Stomach (tissue), 9 donors: Measurements from ENCODE around the gene CTBP1. TPM values are rescaled to one million over a fixed set of nuclear protein-coding genes. Genes with fewer than 3 reads are reported as not detected.

ENCODE experiments used
- DNase-seq, 2 donors: peaks; one replicate each; pipeline versions ENCODE4 v3.0.0 to v3.0.0-alpha.2; 2013 to 2019
- H3K27ac ChIP-seq, 5 donors: fragments of 200-600 bp in 4 of 5; sonication (generic) in 4 of 5; one replicate each; pipeline ENCODE4 v1.5.1; 2013 to 2019; ENCODE audit warnings: mild to moderate bottlenecking in 1 of 5, moderate library complexity in 1 of 5
- H3K27me3 ChIP-seq, 3 donors: fragments of 200-600 bp; sonication (generic); one replicate each; pipeline ENCODE4 v1.5.1; 2017 to 2019; ENCODE audit warnings: mixed run types in 1 of 3
- H3K36me3 ChIP-seq, 4 donors: fragments of 200-600 bp; sonication (generic); 1 replicate in 3 of 4; 2 replicates in 1 of 4; pipeline ENCODE4 v1.5.1; 2016 to 2019
- H3K4me1 ChIP-seq, 4 donors: fragments of 200-600 bp; sonication (generic); one replicate each; pipeline ENCODE4 v1.5.1; 2016 to 2019
- H3K4me3 ChIP-seq, 4 donors: fragments of 200-600 bp; sonication (generic) in 3 of 4; one replicate each; pipeline ENCODE4 v1.5.1; 2016 to 2019; ENCODE audit warnings: mild to moderate bottlenecking in 1 of 4
- H3K9me3 ChIP-seq, 4 donors: fragments of 200-600 bp; sonication (generic); one replicate each; pipeline ENCODE4 v1.5.1; 2016 to 2019
- EP300 ChIP-seq: sonication (generic); formaldehyde crosslinking; IDR thresholded peaks from one replicate; pipeline ENCODE4 v1.6.1; 2017; ENCODE audit warnings: antibody characterized with exemption
- POLR2A ChIP-seq, 4 donors: fragments of 450-650 bp; IDR thresholded peaks; one replicate each; pipeline ENCODE4 v1.6.1; 2016; ENCODE audit warnings: antibody characterized with exemption in 4 of 4, control low read depth in 2 of 4, mild to moderate bottlenecking in 1 of 4, moderate library complexity in 1 of 4
- POLR2AphosphoS5 ChIP-seq, 3 donors: sonication (generic); formaldehyde crosslinking; IDR thresholded peaks; one replicate each; pipeline ENCODE4 v1.6.1; 2016; ENCODE audit warnings: antibody characterized with exemption in 3 of 3
- WGBS, 5 donors: extraction: QIAGEN DNeasy Blood & Tissue Kit in 3 of 5; methylation state at CpG; one replicate each; pipeline versions ENCODE4 v1.1.5 to v1.1.7; 2013 to 2018; 5-methylcytosine and 5-hydroxymethylcytosine counted together
- intact Hi-C: fragments of 100-400 bp; cut with DNase I; formaldehyde crosslinking; loops from one replicate; pipeline ENCODE4 v1.15.1; 2023; ENCODE audit warnings: low total_unique reads
- polyA plus RNA-seq, 3 donors: library from polyadenylated mRNA; stranded (reverse); fragments of 200-250 nt; gene quantifications; one replicate each; pipeline ENCODE4 v1.2.3, GENCODE V29; 2013
- total RNA-seq, 5 donors: library from RNA; depleted of rRNA; stranded (reverse); fragments of >200 nt; gene quantifications; one replicate each; pipeline versions ENCODE4 v1.1.0 to v1.2.3, GENCODE V29; 2014 to 2016
- TF ChIP-seq, protein P1 (sequence below), 7 experiments: fragments of 450-650 bp in 4 of 7; fragments of 200-600 bp in 3 of 7; sonication (generic) in 3 of 7; IDR thresholded peaks; one replicate each; pipeline ENCODE4 v1.5.1; 2016 to 2019; ENCODE audit warnings: antibody characterized with exemption in 7 of 7, control low read depth in 2 of 7, mild to moderate bottlenecking in 1 of 7
- donor health status: healthy with polysubstance abuse.
- donor health status: Bipolar disorder and iron deficiency.
- donor health status: healthy.

The CTBP1 gene
- total and polyA plus RNA-seq, 8 donors: 72.7 to 415 (median 95.1) TPM

DNA sequence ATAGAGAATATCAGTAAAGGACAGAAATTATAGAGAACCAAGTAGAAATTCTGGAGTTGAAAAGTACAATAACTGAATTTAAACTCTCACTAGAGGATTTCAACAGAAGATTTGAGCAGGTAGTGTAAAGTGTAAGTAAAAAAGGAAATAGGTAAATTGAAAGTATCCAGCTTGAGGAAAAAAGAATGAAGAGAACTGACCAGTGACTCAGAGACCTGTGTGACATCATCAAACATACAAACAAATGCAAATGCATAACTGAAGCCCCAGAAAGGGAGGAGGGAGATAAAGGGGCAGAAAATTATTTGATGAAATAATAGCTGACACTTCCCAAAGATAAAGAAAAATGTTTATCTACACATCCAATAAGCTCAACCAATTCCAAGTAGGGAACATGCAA lies 68.3 kb downstream of the CTBP1 start:
- Histone ChIP-seq H3K9me3 (peaks cover 0 to 5% (median 0%) of the 10 kb centered on the region in 4 donors), H3K4me1 (peaks cover 5 to 37% (median 27%) of the 10 kb centered on the region in 4 donors), H3K36me3 (no peaks in the 10 kb centered on the region), H3K4me3 (no peak overlapping the region), H3K27ac (no peak overlapping the region), H3K27me3 (peaks cover 0 to 2% (median 0%) of the 10 kb centered on the region in 3 donors)
- intact Hi-C loops: no loop called here
- DNase-seq: no peak
- no peak for TF ChIP-seq POLR2AphosphoS5 (IDR thresholded peaks at IDR 0.05)

DNA sequence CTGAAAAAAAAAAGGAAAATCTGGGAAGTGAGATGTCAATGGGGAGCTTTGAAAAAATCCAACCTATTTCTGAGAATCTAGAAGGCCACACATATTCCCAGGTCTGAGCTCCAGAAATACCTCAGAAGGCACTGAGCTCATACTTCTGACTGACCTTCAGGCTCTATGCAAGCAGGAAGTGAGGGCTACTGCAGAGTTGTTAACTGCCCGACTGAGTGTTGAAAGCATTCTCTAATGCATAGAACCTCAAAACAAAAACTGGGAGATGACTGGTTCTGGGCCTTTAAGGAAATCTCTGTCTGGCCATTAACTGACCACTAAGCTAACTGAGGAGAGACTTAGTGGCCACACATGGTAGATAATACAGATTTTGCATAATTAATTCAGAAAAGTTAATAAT lies 69.0 kb downstream of the CTBP1 start:
- DNase-seq: no peak
- TF ChIP-seq, protein P1, sequence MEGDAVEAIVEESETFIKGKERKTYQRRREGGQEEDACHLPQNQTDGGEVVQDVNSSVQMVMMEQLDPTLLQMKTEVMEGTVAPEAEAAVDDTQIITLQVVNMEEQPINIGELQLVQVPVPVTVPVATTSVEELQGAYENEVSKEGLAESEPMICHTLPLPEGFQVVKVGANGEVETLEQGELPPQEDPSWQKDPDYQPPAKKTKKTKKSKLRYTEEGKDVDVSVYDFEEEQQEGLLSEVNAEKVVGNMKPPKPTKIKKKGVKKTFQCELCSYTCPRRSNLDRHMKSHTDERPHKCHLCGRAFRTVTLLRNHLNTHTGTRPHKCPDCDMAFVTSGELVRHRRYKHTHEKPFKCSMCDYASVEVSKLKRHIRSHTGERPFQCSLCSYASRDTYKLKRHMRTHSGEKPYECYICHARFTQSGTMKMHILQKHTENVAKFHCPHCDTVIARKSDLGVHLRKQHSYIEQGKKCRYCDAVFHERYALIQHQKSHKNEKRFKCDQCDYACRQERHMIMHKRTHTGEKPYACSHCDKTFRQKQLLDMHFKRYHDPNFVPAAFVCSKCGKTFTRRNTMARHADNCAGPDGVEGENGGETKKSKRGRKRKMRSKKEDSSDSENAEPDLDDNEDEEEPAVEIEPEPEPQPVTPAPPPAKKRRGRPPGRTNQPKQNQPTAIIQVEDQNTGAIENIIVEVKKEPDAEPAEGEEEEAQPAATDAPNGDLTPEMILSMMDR (IDR thresholded peaks at IDR 0.05): no peak
- no peak for TF ChIP-seq POLR2A (IDR thresholded peaks at IDR 0.05)
- TF ChIP-seq EP300: no peak
- TF ChIP-seq POLR2AphosphoS5 (IDR thresholded peaks at IDR 0.05): no peak
- Histone ChIP-seq H3K4me3 (no peak overlapping the region), H3K4me1 (peaks cover 5 to 36% (median 27%) of the 10 kb centered on the region in 4 donors), H3K36me3 (no peaks in the 10 kb centered on the region), H3K27me3 (peaks cover 0 to 3% (median 0%) of the 10 kb centered on the region in 3 donors), H3K9me3 (peaks cover 0 to 5% (median 0%) of the 10 kb centered on the region in 4 donors), H3K27ac (no peak overlapping the region)
- 92 to 100% (median 100%) methylated on average over 1 of the region's 1 CpG for WGBS, 5 donors
- intact Hi-C loops: no loop called here

DNA sequence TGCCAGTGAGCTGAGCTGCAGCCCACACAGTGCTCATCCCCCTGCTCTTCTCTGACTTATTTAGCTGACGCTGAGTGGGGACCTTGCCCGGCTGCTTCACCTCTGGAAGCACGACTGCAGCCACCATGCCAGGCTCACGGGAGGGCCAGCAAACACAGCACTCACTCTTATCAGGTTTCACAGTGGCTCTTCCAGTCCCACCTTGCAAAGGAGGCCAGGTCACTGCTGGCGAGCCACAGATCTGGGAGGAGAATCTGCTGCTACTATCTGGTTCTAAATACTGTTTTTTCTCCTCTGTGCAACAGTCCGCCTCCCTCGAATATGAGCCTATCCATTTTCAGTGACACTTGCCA lies 69.9 kb downstream of the CTBP1 start:
- Histone ChIP-seq H3K4me1 (peaks cover 5 to 33% (median 25%) of the 10 kb centered on the region in 4 donors), H3K9me3 (peaks cover 0 to 5% (median 0%) of the 10 kb centered on the region in 4 donors), H3K27ac (no peak overlapping the region), H3K27me3 (peaks cover 0 to 3% (median 0%) of the 10 kb centered on the region in 3 donors), H3K4me3 (no peak overlapping the region), H3K36me3 (no peaks in the 10 kb centered on the region)
- 29 to 76% (median 53%) methylated on average over 6 to 7 of the region's 7 CpGs for WGBS, 5 donors
- intact Hi-C loops: no loop called here
- DNase-seq: peak; percentile 64 to 79
- no peak for TF ChIP-seq EP300
- TF ChIP-seq POLR2AphosphoS5 (IDR thresholded peaks at IDR 0.05): peak in 1 of 3 donors; percentile 33

DNA sequence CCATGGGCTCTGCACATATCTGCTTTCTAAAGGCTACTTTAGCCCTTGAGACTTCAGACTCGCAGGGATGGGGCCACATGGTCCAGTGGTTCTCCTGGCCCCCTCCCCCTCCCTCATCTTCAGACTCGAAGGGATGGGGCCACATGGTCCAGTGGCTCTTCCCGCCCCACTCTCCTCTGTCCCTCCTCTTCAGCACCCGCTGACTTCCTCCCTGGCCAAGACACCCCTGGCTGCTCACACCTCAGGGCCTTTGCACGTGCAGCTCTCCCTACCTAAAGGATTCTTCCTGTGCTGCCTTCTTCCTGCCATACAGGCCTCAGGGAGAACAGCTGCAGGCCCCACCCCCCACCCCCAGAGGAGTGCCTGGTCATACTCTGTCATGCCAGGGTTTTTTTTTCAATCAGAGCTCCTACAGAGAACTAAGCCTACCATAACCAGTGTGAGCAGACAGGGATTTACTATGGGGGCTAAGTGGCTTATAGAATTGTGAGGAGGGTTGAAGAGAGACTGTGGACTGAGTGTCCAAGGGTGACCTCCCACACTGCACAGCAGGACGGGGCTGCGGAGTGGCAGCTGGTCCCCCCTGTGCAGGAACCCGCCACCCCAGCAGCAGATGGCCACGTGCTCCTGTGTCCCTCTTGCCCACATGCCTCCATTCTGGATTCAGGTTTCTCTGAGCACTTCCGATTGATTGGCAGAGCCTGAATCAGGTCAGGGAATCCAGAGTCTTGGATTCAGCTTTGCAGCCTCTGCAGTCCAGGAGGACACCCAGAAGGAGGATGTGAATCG lies 70.4 kb downstream of the CTBP1 start:
- H3K4me3 ChIP-seq: no peak overlapping the region
- TF ChIP-seq, protein P1 (IDR thresholded peaks at IDR 0.05): no peak
- TF ChIP-seq POLR2A (IDR thresholded peaks at IDR 0.05) (no peak), POLR2AphosphoS5 (IDR thresholded peaks at IDR 0.05) (no peak), EP300 (no peak)
- peaks cover 0 to 8% (median 0%) of the 10 kb centered on the region in 3 donors for H3K27me3 ChIP-seq
- peaks cover 0 to 5% (median 0%) of the 10 kb centered on the region in 4 donors for H3K9me3 ChIP-seq
- peaks cover 5 to 29% (median 25%) of the 10 kb centered on the region in 4 donors for H3K4me1 ChIP-seq
- DNase-seq: peak in 1 of 2 donors; percentile 24
- no peaks in the 10 kb centered on the region for H3K36me3 ChIP-seq
- intact Hi-C loops: no loop called here
- H3K27ac ChIP-seq: peak overlapping the region in 1 of 5 donors; percentile 8
- WGBS, 5 donors: 76 to 96% (median 89%) methylated on average over 8 to 11 of the region's 11 CpGs

DNA sequence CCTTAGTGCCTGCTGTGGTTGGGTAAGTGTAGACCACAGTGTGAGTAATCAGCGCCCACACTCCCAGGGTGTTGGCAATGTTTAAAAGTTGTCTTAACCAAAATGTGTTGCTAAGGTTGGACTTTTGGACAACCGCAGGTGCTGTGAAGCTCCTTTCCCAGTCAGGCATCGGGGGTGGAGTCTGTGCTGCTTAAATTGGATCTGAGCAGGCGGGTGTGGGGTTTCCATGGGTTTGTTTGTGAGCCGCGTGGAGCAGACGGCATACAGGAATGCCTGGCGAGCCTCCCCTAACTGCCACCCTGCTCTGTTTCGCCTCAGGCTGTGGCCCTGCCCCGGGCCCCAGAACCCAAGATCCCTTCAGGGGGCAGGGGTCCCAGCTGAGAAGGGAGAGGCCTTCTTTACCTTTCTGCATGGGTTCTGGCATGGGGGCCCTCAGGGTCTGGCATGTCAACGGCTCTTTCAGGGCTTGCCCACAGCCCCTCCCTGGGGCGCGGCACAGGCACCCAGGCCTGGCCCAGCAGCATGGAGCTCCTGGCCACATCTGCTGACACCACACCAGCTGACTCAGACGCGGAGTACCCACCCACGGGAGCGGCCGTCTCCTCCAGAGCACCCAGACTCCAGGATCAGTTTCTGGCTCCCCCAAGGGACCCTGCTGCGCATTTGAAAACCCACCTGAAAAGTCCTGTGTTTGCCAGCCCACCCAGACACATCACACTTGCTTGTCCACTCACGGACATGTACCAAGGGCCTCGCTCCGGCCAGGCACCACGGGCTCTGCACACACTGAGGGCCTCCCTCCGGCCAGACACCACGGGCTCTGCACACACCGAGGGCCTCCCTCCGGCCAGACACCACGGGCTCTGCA lies 71.4 kb downstream of the CTBP1 start:
- H3K27me3 ChIP-seq: peaks cover 0 to 18% (median 1%) of the 10 kb centered on the region in 3 donors
- H3K4me1 ChIP-seq: peaks cover 6 to 37% (median 34%) of the 10 kb centered on the region in 4 donors
- H3K27ac ChIP-seq: peak overlapping the region in 2 of 5 donors; percentile 8 to 42
- peak; percentile 66 to 78 for DNase-seq
- H3K4me3 ChIP-seq: no peak overlapping the region
- TF ChIP-seq POLR2AphosphoS5 (IDR thresholded peaks at IDR 0.05) (peak in 1 of 3 donors; percentile 7), EP300 (no peak)
- 48 to 63% (median 54%) methylated on average over 19 to 28 of the region's 28 CpGs for WGBS, 5 donors
- peaks cover 0 to 5% (median 0%) of the 10 kb centered on the region in 4 donors for H3K9me3 ChIP-seq
- no peaks in the 10 kb centered on the region for H3K36me3 ChIP-seq
- intact Hi-C loops: no loop called here
